H9 (cell line): ENCODE data around the gene BEND5. TPM values are rescaled to one million over a fixed set of nuclear protein-coding genes. Genes with fewer than 3 reads are reported as not detected.

Source experiments
- DNase-seq: peaks from one replicate; pipeline ENCODE4 v3.0.0-alpha.2; 2017
- H2AFZ ChIP-seq: one replicate; pipeline ENCODE4 v1.6.1; 2013; ENCODE audit warnings: mild to moderate bottlenecking, low read length, control low read depth, moderate library complexity
- H2AK5ac ChIP-seq: 2 replicates; pipeline ENCODE4 v1.6.1; 2013; ENCODE audit warnings: low read length, control low read depth, mixed read lengths; ENCODE audit not compliant: insufficient read length
- H2BK120ac ChIP-seq: one replicate; pipeline ENCODE4 v1.6.1; 2013; ENCODE audit warnings: low read depth, mild to moderate bottlenecking, low read length, control low read depth, inconsistent platforms; ENCODE audit not compliant: poor library complexity, severe bottlenecking
- H2BK12ac ChIP-seq: 2 replicates; pipeline ENCODE4 v1.6.1; 2013; ENCODE audit warnings: low read length, control low read depth, mixed read lengths, low read depth; ENCODE audit not compliant: insufficient read length
- H2BK15ac ChIP-seq: 2 replicates; pipeline ENCODE4 v1.6.1; 2013; ENCODE audit warnings: low read depth, low read length, control low read depth
- H2BK20ac ChIP-seq: one replicate; pipeline ENCODE4 v1.6.1; 2013; ENCODE audit warnings: low read depth, mild to moderate bottlenecking, low read length, control low read depth, inconsistent platforms; ENCODE audit not compliant: poor library complexity, severe bottlenecking
- H2BK5ac ChIP-seq: 2 replicates; pipeline ENCODE4 v1.6.1; 2013; ENCODE audit warnings: low read length, control low read depth, mixed read lengths; ENCODE audit not compliant: insufficient read length
- H3K14ac ChIP-seq: 2 replicates; pipeline ENCODE4 v1.6.1; 2013; ENCODE audit warnings: low read length, control low read depth; ENCODE audit not compliant: insufficient read depth
- H3K18ac ChIP-seq: 2 replicates; pipeline ENCODE4 v1.6.1; 2013; ENCODE audit warnings: low read depth, mild to moderate bottlenecking, mixed read lengths, low read length, control low read depth; ENCODE audit not compliant: insufficient read length
- H3K23ac ChIP-seq: 2 replicates; pipeline ENCODE4 v1.6.1; 2013; ENCODE audit warnings: low read length, control low read depth, mixed read lengths, low read depth; ENCODE audit not compliant: insufficient read length
- H3K23me2 ChIP-seq: 2 replicates; pipeline ENCODE4 v1.6.1; 2013; ENCODE audit warnings: low read depth, mild to moderate bottlenecking, mixed read lengths, low read length, control low read depth; ENCODE audit not compliant: insufficient read length, poor library complexity, severe bottlenecking
- H3K27ac ChIP-seq: 2 replicates; pipeline ENCODE4 v1.5.1; 2013; ENCODE audit warnings: low read length, control low read depth, mixed read lengths, low read depth; ENCODE audit not compliant: insufficient read length
- H3K27me3 ChIP-seq: 2 replicates; pipeline ENCODE4 v1.6.1; 2013; ENCODE audit warnings: low read length, control low read depth, inconsistent platforms; ENCODE audit not compliant: insufficient read depth
- H3K4ac ChIP-seq: 2 replicates; pipeline ENCODE4 v1.6.1; 2013; ENCODE audit warnings: low read depth, mild to moderate bottlenecking, control low read depth, inconsistent platforms, low read length, moderate library complexity
- H3K4me1 ChIP-seq: 2 replicates; pipeline ENCODE4 v1.6.1; 2013; ENCODE audit warnings: low read length, control low read depth, inconsistent platforms; ENCODE audit not compliant: insufficient read depth
- H3K4me2 ChIP-seq: 2 replicates; pipeline ENCODE4 v1.6.1; 2013; ENCODE audit warnings: low read length, control low read depth, mixed read lengths; ENCODE audit not compliant: insufficient read length, insufficient read depth
- H3K56ac ChIP-seq: 2 replicates; pipeline ENCODE4 v1.6.1; 2013; ENCODE audit warnings: low read depth, mild to moderate bottlenecking, mixed read lengths, low read length, control low read depth; ENCODE audit not compliant: insufficient read length
- H3K79me1 ChIP-seq: 2 replicates; pipeline ENCODE4 v1.6.1; 2013; ENCODE audit warnings: low read depth, mild to moderate bottlenecking, moderate library complexity, low read length, control low read depth, inconsistent platforms; ENCODE audit not compliant: insufficient read depth, poor library complexity, severe bottlenecking
- H3K79me2 ChIP-seq: 2 replicates; pipeline ENCODE4 v1.6.1; 2013; ENCODE audit warnings: low read length, control low read depth, inconsistent platforms; ENCODE audit not compliant: insufficient read depth
- H3K9ac ChIP-seq: 2 replicates; pipeline ENCODE4 v1.6.1; 2013; ENCODE audit warnings: low read length, control low read depth, mixed read lengths; ENCODE audit not compliant: insufficient read length; ENCODE audit errors: extremely low read depth
- H3K9me3 ChIP-seq: one replicate; pipeline ENCODE4 v1.6.1; 2013; ENCODE audit warnings: low read depth, low read length, inconsistent platforms; ENCODE audit not compliant: control insufficient read depth
- H3T11ph ChIP-seq: one replicate; pipeline ENCODE4 v1.6.1; 2013; ENCODE audit warnings: mild to moderate bottlenecking, low read length, control low read depth, inconsistent platforms
- H4K20me1 ChIP-seq: one replicate; pipeline ENCODE4 v1.6.1; 2013; ENCODE audit not compliant: control insufficient read depth, insufficient read length, insufficient read depth
- H4K5ac ChIP-seq: 2 replicates; pipeline ENCODE4 v1.6.1; 2013; ENCODE audit warnings: low read depth, mild to moderate bottlenecking, mixed read lengths, low read length, control low read depth; ENCODE audit not compliant: insufficient read length
- H4K8ac ChIP-seq: replicated peaks from 2 replicates; pipeline ENCODE4 v1.6.1; 2013; ENCODE audit warnings: low read length, control low read depth, mixed read lengths, low read depth; ENCODE audit not compliant: insufficient read length
- H4K91ac ChIP-seq: 2 replicates; pipeline ENCODE4 v1.6.1; 2013; ENCODE audit warnings: low read depth, mild to moderate bottlenecking, moderate library complexity, mixed read lengths, low read length, control low read depth; ENCODE audit not compliant: insufficient read length
- H3K27ac Mint-ChIP-seq, 3 experiments: 2 replicates in 2 of 3; 3 replicates in 1 of 3; pipeline ENCODE4 v1.8.0; 2020 to 2021; ENCODE audit warnings: mixed read lengths in 3 of 3, mild to moderate bottlenecking in 1 of 3, moderate library complexity in 1 of 3
- H3K27me3 Mint-ChIP-seq: 2 replicates; pipeline ENCODE4 v1.8.0; 2021; ENCODE audit warnings: low read depth, mild to moderate bottlenecking, moderate library complexity, mixed read lengths
- H3K36me3 Mint-ChIP-seq, 3 experiments: 2 replicates in 2 of 3; 3 replicates in 1 of 3; pipeline ENCODE4 v1.8.0; 2020 to 2021; ENCODE audit warnings: low read depth in 3 of 3, mixed read lengths in 3 of 3; ENCODE audit not compliant: insufficient read depth in 1 of 3
- H3K4me1 Mint-ChIP-seq, 2 experiments: 2 replicates each; pipeline ENCODE4 v1.8.0; 2020; ENCODE audit warnings: mixed read lengths in 2 of 2
- H3K4me3 Mint-ChIP-seq, 2 experiments: 2 replicates in 1 of 2; 3 replicates in 1 of 2; pipeline ENCODE4 v1.8.0; 2020 to 2021; ENCODE audit warnings: mild to moderate bottlenecking in 2 of 2, mixed read lengths in 2 of 2, moderate library complexity in 1 of 2
- H3K9me3 Mint-ChIP-seq, 2 experiments: 2 replicates in 1 of 2; 3 replicates in 1 of 2; pipeline ENCODE4 v1.8.0; 2020; ENCODE audit warnings: mild to moderate bottlenecking in 2 of 2, mixed read lengths in 2 of 2, moderate library complexity in 1 of 2
- CTCF ChIP-seq: fragments of 200-600 bp; sonication (generic); conservative IDR thresholded peaks from 3 replicates; pipeline ENCODE4 v1.8.0; 2021; ENCODE audit warnings: antibody characterized with exemption, mild to moderate bottlenecking
- WGBS: extraction: QIAGEN DNeasy Blood & Tissue Kit; methylation state at CpG from one replicate; pipeline ENCODE4 v1.1.7; 2013; ENCODE audit warnings: missing lambda C conversion rate, low lambda C conversion rate, mixed read lengths; ENCODE audit not compliant: insufficient read length; ENCODE audit errors: extremely low coverage; 5-methylcytosine and 5-hydroxymethylcytosine counted together
- total RNA-seq: library from RNA; stranded (reverse); gene quantifications from 2 replicates; pipeline ENCODE4 v1.2.1, GENCODE V29; 2021

Gene BEND5
- total RNA-seq, 1 experiment from 2014 or later, result 4.8 TPM

- H2BK5ac ChIP-seq, result no peak overlapping the region
- no peaks in the 10 kb centered on the region for H3K27me3 ChIP-seq
- H3K79me2 ChIP-seq, result no peaks in the 10 kb centered on the region
- H3K14ac ChIP-seq, result no peak overlapping the region
- H3K23me2 ChIP-seq, result no peaks in the 10 kb centered on the region
- Mint-ChIP-seq H3K27ac (no peak overlapping the region), H3K27me3 (peaks cover 2% of the 10 kb centered on the region; the same call in 1 of the 2 replicates), H3K4me1 (peaks cover under 1 to 1% of the 10 kb centered on the region in 2 experiments; a peak in 2 of 4 replicates), H3K4me3 (no peak overlapping the region), H3K9me3 (no peaks in the 10 kb centered on the region), H3K36me3 (no peaks in the 10 kb centered on the region)
- no peak overlapping the region for H3K27ac ChIP-seq
- H3K79me1 ChIP-seq, result no peaks in the 10 kb centered on the region
- no CpG with 5 or more reads among the region's 1 CpG for WGBS
- no peak overlapping the region for H2BK15ac ChIP-seq
- no peak overlapping the region for H3K56ac ChIP-seq
- no peak overlapping the region for H2BK12ac ChIP-seq
- H3K4me2 ChIP-seq, result no peak overlapping the region
- H2AK5ac ChIP-seq, result no peak overlapping the region
- no peak overlapping the region for H2BK120ac ChIP-seq
- H4K91ac ChIP-seq, result no peak overlapping the region
- H2BK20ac ChIP-seq, result no peak overlapping the region
- no peak overlapping the region for H3T11ph ChIP-seq
- H3K4me1 ChIP-seq, result no peaks in the 10 kb centered on the region
- H4K20me1 ChIP-seq, result no peaks in the 10 kb centered on the region
- H3K4ac ChIP-seq, result no peak overlapping the region
- no peak overlapping the region for H3K23ac ChIP-seq
- H3K9ac ChIP-seq, result no peak overlapping the region
- TF ChIP-seq CTCF, result no peak
- DNase-seq, result no peak
- no peak overlapping the region for H4K5ac ChIP-seq
- no peak overlapping the region for H2AFZ ChIP-seq
- no peak overlapping the region for H4K8ac ChIP-seq
- H3K18ac ChIP-seq, result no peak overlapping the region
- no peaks in the 10 kb centered on the region for H3K9me3 ChIP-seq
These were observed 9.2 kb upstream of the BEND5 start for GRCh38 chr1:48785869-48786268.
